Keratinocyte (primary cell): ENCODE measurements around the gene EVI5L.

Source experiments
- CTCF ChIP-seq, 3 experiments: IDR thresholded peaks in 1 of 3; conservative IDR thresholded peaks in 1 of 3; optimal IDR thresholded peaks in 1 of 3; 2 replicates in 2 of 3; 3 replicates in 1 of 3; pipeline versions ENCODE3 to v1.5.1; 2011; ENCODE audit warnings: low read length in 3 of 3, mild to moderate bottlenecking in 3 of 3, moderate library complexity in 2 of 3, control low read depth in 1 of 3, inconsistent platforms in 1 of 3; ENCODE audit not compliant: insufficient read depth in 2 of 3; ENCODE audit errors: extremely low read depth in 1 of 3
- EZH2 ChIP-seq: IDR thresholded peaks from one replicate; pipeline ENCODE4 v1.6.1; 2012; ENCODE audit warnings: inconsistent platforms, mild to moderate bottlenecking, low read length, moderate library complexity

GRCh38 chr19:7822910-7823515 is 7.0 kb upstream of the EVI5L start:
- TF ChIP-seq EZH2 (no peak), CTCF (optimal IDR thresholded peaks at IDR 0.05 in 1 of 3, IDR thresholded peaks at IDR 0.05 in 1 of 3, conservative IDR thresholded peaks at IDR 0.05 in 1 of 3; ENCODE audit: extremely low read depth in 1 of 3, insufficient read depth in 2 of 3, low read length in 3 of 3) (no peak)
